Measurements from ENCODE around the gene UCN2.
"Not testable (repeated sequence)": the region's sequence is repeated elsewhere in the genome, so short reads cannot be mapped to it uniquely, and the experiment has no call there.

Gene UCN2

GRCh38 chr3:48560648-48561018, 2.9 kb downstream of the UCN2 start:
- DNase-seq = no peak

GRCh38 chr3:48558493-48559134, 5.0 kb downstream of the UCN2 start:
- DNase-seq = no peak

- peak; percentile 99 for DNase-seq
These were observed 6.6 kb downstream of the UCN2 start, which contains the start of gene PFKFB4 for GRCh38 chr3:48556796-48557626. PFKFB4 (minus strand) TSS chr3:48556803; CDS start chr3:48556777, 26 bp downstream.

- no peak for DNase-seq
These were observed 7.4 kb downstream of the UCN2 start for GRCh38 chr3:48555949-48556795.

- no peak for DNase-seq
These were observed 8.2 kb downstream of the UCN2 start for GRCh38 chr3:48555231-48555948.

- DNase-seq = no peak
These were observed 9.4 kb downstream of the UCN2 start for GRCh38 chr3:48553886-48554845.

- DNase-seq = no peak
These were observed 10.2 kb downstream of the UCN2 start for GRCh38 chr3:48553361-48553760.

GRCh38 chr3:48552111-48552951, 11.2 kb downstream of the UCN2 start:
- no peak for DNase-seq

- not testable (repeated sequence) for DNase-seq
These were observed 11.9 kb downstream of the UCN2 start for GRCh38 chr3:48551651-48552050.

- peak; percentile 90 for DNase-seq
These were observed 14.6 kb downstream of the UCN2 start for GRCh38 chr3:48548729-48549705.

GRCh38 chr3:48548126-48548525, 15.5 kb downstream of the UCN2 start:
- DNase-seq = no peak

GRCh38 chr3:48546203-48546829, 17.3 kb downstream of the UCN2 start:
- DNase-seq = no peak

- no peak for DNase-seq
These were observed 19.4 kb downstream of the UCN2 start for GRCh38 chr3:48544141-48544540.

GRCh38 chr3:48543271-48543866, 20.2 kb downstream of the UCN2 start:
- no peak for DNase-seq

GRCh38 chr3:48538451-48538850, 25.1 kb downstream of the UCN2 start:
- no peak for DNase-seq

- DNase-seq = no peak
These were observed 26.8 kb downstream of the UCN2 start for GRCh38 chr3:48536785-48537184.

- no peak for DNase-seq
These were observed 27.5 kb downstream of the UCN2 start for GRCh38 chr3:48536116-48536515.

GRCh38 chr3:48535578-48535977, 28.0 kb downstream of the UCN2 start:
- no peak for DNase-seq

Measured in stimulated activated CD4-positive, alpha-beta T cell treated with anti-CD3 and anti-CD28 coated beads, Interleukin-15, amount 100 ng/mL, for 24 hours (primary cell).